IMR-90 (cell line): ENCODE results near the gene TMCC1. TPM values are rescaled to one million over a fixed set of nuclear protein-coding genes. Genes with fewer than 3 reads are reported as not detected.

Experiments
- ATAC-seq: fragments of 200-7000 bp; cut with Tn5 transposase; 2 replicates; pipeline ENCODE4 v1.9.1; 2020; ENCODE audit warnings: low read depth, mild to moderate bottlenecking, moderate library complexity
- BruUV-seq: library from RNA; stranded (reverse); fragments of 400-500 nt; replicated peaks from 2 replicates; lab custom pipeline; 2021; lab: Mats Ljungman, UMichigan
- CTCF ChIA-PET: fragments of 300-600 bp; formaldehyde crosslinking; extraction: SDS; loops from one replicate; lab custom pipeline; 2021; ENCODE audit warnings: antibody characterized with exemption; lab: Yijun Ruan, JAX
- POLR2A ChIA-PET: fragments of 300-600 bp; sonication (Branson Sonifier 250); formaldehyde crosslinking; loops from one replicate; lab custom pipeline; 2022; ENCODE audit warnings: antibody characterized with exemption; ENCODE audit not compliant: unreplicated experiment; lab: Charles Lee
- DNase-seq: peaks from one replicate; pipeline ENCODE4 v3.0.0; 2013
- H2AFZ ChIP-seq: replicated peaks from 2 replicates; pipeline ENCODE3; 2013; ENCODE audit warnings: low read length, mild to moderate bottlenecking; ENCODE audit not compliant: poor library complexity
- H2AK5ac ChIP-seq: 2 replicates; pipeline ENCODE4 v1.6.1; 2013; ENCODE audit warnings: low read depth, low read length, inconsistent platforms
- H2AK9ac ChIP-seq: replicated peaks from 2 replicates; pipeline ENCODE3; 2013; ENCODE audit warnings: mild to moderate bottlenecking, low read depth, low read length, moderate library complexity; ENCODE audit not compliant: poor library complexity
- H2BK120ac ChIP-seq: 2 replicates; pipeline ENCODE4 v1.6.1; 2013; ENCODE audit warnings: low read depth, low read length, inconsistent platforms
- H2BK15ac ChIP-seq: 3 replicates; pipeline ENCODE4 v1.6.1; 2013; ENCODE audit warnings: low read depth, low read length, inconsistent platforms
- H2BK20ac ChIP-seq: 2 replicates; pipeline ENCODE4 v1.6.1; 2013; ENCODE audit warnings: low read depth, mild to moderate bottlenecking, inconsistent platforms, low read length, moderate library complexity
- H2BK5ac ChIP-seq: 2 replicates; pipeline ENCODE4 v1.6.1; 2013; ENCODE audit warnings: mild to moderate bottlenecking, low read depth, low read length, inconsistent platforms; ENCODE audit not compliant: poor library complexity, severe bottlenecking
- H3K14ac ChIP-seq: replicated peaks from 2 replicates; pipeline ENCODE4 v1.6.1; 2013; ENCODE audit warnings: low read depth, low read length, inconsistent platforms
- H3K18ac ChIP-seq: 2 replicates; pipeline ENCODE4 v1.6.1; 2013; ENCODE audit warnings: low read depth, low read length, control low read depth
- H3K23ac ChIP-seq: 2 replicates; pipeline ENCODE4 v1.6.1; 2013; ENCODE audit warnings: low read depth, low read length, inconsistent platforms
- H3K27ac ChIP-seq: 2 replicates; pipeline ENCODE4 v1.5.1; 2013; ENCODE audit warnings: mild to moderate bottlenecking, control low read depth, low read length; ENCODE audit not compliant: insufficient read depth
- H3K27me3 ChIP-seq: 2 replicates; pipeline ENCODE4 v1.6.1; 2013; ENCODE audit warnings: low read length; ENCODE audit not compliant: control insufficient read depth, insufficient read depth
- H3K36me3 ChIP-seq: 2 replicates; pipeline ENCODE4 v1.6.1; 2013; ENCODE audit warnings: low read length, mixed read lengths; ENCODE audit not compliant: control insufficient read depth, insufficient read depth
- H3K4ac ChIP-seq: 2 replicates; pipeline ENCODE4 v1.6.1; 2013; ENCODE audit warnings: low read depth, low read length, inconsistent platforms
- H3K4me1 ChIP-seq: 2 replicates; pipeline ENCODE4 v1.6.1; 2013; ENCODE audit warnings: low read length, mixed read lengths; ENCODE audit not compliant: control insufficient read depth, insufficient read depth
- H3K4me2 ChIP-seq: 2 replicates; pipeline ENCODE4 v1.6.1; 2013; ENCODE audit warnings: low read depth, mild to moderate bottlenecking, control low read depth, low read length, moderate library complexity
- H3K4me3 ChIP-seq: 2 replicates; pipeline ENCODE4 v1.5.1; 2013; ENCODE audit warnings: low read depth, mild to moderate bottlenecking, control low read depth, low read length, moderate library complexity; ENCODE audit not compliant: insufficient read depth
- H3K56ac ChIP-seq: 2 replicates; pipeline ENCODE4 v1.6.1; 2013; ENCODE audit warnings: low read length, inconsistent platforms; ENCODE audit not compliant: insufficient read depth; ENCODE audit errors: extremely low read depth
- H3K79me1 ChIP-seq, 2 experiments: 2 replicates each; pipeline ENCODE4 v1.6.1; 2013; ENCODE audit warnings: low read length in 2 of 2, inconsistent platforms in 1 of 2, low read depth in 1 of 2
- H3K9ac ChIP-seq: 2 replicates; pipeline ENCODE4 v1.6.1; 2013; ENCODE audit warnings: low read depth, low read length, control low read depth
- H3K9me1 ChIP-seq: 2 replicates; pipeline ENCODE4 v1.6.1; 2013; ENCODE audit warnings: low read length, inconsistent platforms; ENCODE audit not compliant: insufficient read depth
- H3K9me3 ChIP-seq: 2 replicates; pipeline ENCODE4 v1.6.1; 2013; ENCODE audit warnings: low read length; ENCODE audit not compliant: control insufficient read depth, insufficient read depth
- H4K20me1 ChIP-seq: 2 replicates; pipeline ENCODE4 v1.6.1; 2013; ENCODE audit warnings: low read length, inconsistent platforms; ENCODE audit not compliant: insufficient read depth
- H4K5ac ChIP-seq: 2 replicates; pipeline ENCODE4 v1.6.1; 2013; ENCODE audit warnings: mild to moderate bottlenecking, low read depth, low read length, control low read depth
- H4K8ac ChIP-seq, 2 experiments: 2 replicates each; pipeline ENCODE4 v1.6.1; 2013; ENCODE audit warnings: low read depth in 2 of 2, low read length in 2 of 2, control low read depth in 1 of 2, inconsistent platforms in 1 of 2
- H4K91ac ChIP-seq: 2 replicates; pipeline ENCODE4 v1.6.1; 2013; ENCODE audit warnings: low read depth, low read length, inconsistent platforms; ENCODE audit not compliant: insufficient read depth
- BHLHE40 ChIP-seq: fragments of 150-350 bp; IDR thresholded peaks from 2 replicates; pipeline ENCODE4 v1.6.1; 2016; ENCODE audit warnings: mild to moderate bottlenecking, low read depth, low read length
- CEBPB ChIP-seq: IDR thresholded peaks from 2 replicates; pipeline ENCODE4 v1.6.1; 2012; ENCODE audit warnings: low read depth, low read length, improper control_type of control experiment
- CHD1 ChIP-seq: IDR thresholded peaks from 2 replicates; pipeline ENCODE4 v1.6.1; 2012; ENCODE audit warnings: low read depth, low read length, improper control_type of control experiment
- ELK1 ChIP-seq: fragments of 150-350 bp; IDR thresholded peaks from 2 replicates; pipeline ENCODE4 v1.6.1; 2016; ENCODE audit warnings: low read depth, mild to moderate bottlenecking, low read length, moderate library complexity, borderline replicate concordance
- MAZ ChIP-seq: IDR thresholded peaks from 2 replicates; pipeline ENCODE4 v1.6.1; 2012; ENCODE audit warnings: low read depth, mild to moderate bottlenecking, low read length, improper control_type of control experiment, moderate library complexity, borderline replicate concordance
- RCOR1 ChIP-seq: IDR thresholded peaks from 2 replicates; pipeline ENCODE4 v1.6.1; 2012; ENCODE audit warnings: mild to moderate bottlenecking, low read length, improper control_type of control experiment; ENCODE audit not compliant: insufficient replicate concordance
- SMC3 ChIP-seq: fragments of 150-350 bp; IDR thresholded peaks from 2 replicates; pipeline ENCODE4 v1.6.1; 2016; ENCODE audit warnings: low read depth, mild to moderate bottlenecking, antibody characterized with exemption, low read length, moderate library complexity
- WGBS, 2 experiments: methylation state at CpG; one replicate each; pipeline versions ENCODE4 v1.1.5 to v1.1.7; 2013; ENCODE audit warnings: missing lambda C conversion rate in 2 of 2; ENCODE audit not compliant: insufficient read length in 1 of 2; ENCODE audit errors: extremely low coverage in 2 of 2; 5-methylcytosine and 5-hydroxymethylcytosine counted together
- dilution Hi-C: fragments of 300-500 bp; cut with HindIII; formaldehyde crosslinking; loops from one replicate; pipeline ENCODE4 v1.14.3; 2018; ENCODE audit warnings: low sequenced_read_pairs; ENCODE audit not compliant: unreplicated experiment
- in situ Hi-C: fragments of 300-500 bp; cut with MboI; formaldehyde crosslinking; loops from 3 replicates; pipeline ENCODE4 v1.14.3; 2019; ENCODE audit warnings: low sequenced_read_pairs, inconsistent platforms, mixed read lengths
- intact Hi-C: fragments of 100-400 bp; cut with micrococcal nuclease; formaldehyde crosslinking; loops from 2 replicates; pipeline ENCODE4 v1.10.0; 2022
- polyA plus RNA-seq, 3 experiments: library from polyadenylated mRNA; depleted of rRNA; stranded (reverse); fragments of >200 nt; gene quantifications; 2 replicates each; pipeline ENCODE4 v1.2.3, GENCODE V29; 2012; ENCODE audit warnings: low replicate concordance in 1 of 3
- total RNA-seq: library from RNA; depleted of rRNA; stranded (reverse); fragments of >200 nt; gene quantifications from 2 replicates; pipeline ENCODE4 v1.2.3, GENCODE V29; 2012

TMCC1 gene
- total and polyA plus RNA-seq, 2 of the 4 experiments (the other 2 are of a cell fraction), result 5.0 to 7.3 TPM

GRCh38 chr3:129739634-129740033 is 153.9 kb downstream of the TMCC1 start:
- no peak overlapping the region for H4K5ac ChIP-seq
- ChIA-PET CTCF (no interaction called here), POLR2A (no interaction called here)
- H2BK120ac ChIP-seq, result no peak overlapping the region
- no peaks in the 10 kb centered on the region for H3K9me3 ChIP-seq
- DNase-seq, result no peak
- no TSS peak for BruUV-seq
- no peak overlapping the region for H3K27ac ChIP-seq
- H3K9ac ChIP-seq, result no peak overlapping the region
- no peaks in the 10 kb centered on the region for H4K20me1 ChIP-seq
- no peaks in the 10 kb centered on the region for H3K79me1 ChIP-seq
- no peak overlapping the region for H3K56ac ChIP-seq
- H3K23ac ChIP-seq, result no peak overlapping the region
- no peak overlapping the region for H2BK15ac ChIP-seq
- no peak overlapping the region for H3K18ac ChIP-seq
- WGBS, 2 experiments, result 100% methylated on average over 2 of the region's 3 CpGs; no CpG with 5 or more reads in 1 of the 2 experiments
- H3K36me3 ChIP-seq, result no peaks in the 10 kb centered on the region; the same call in 1 of the 2 replicates
- dilution Hi-C loops (no loop called here), in situ Hi-C loops (no loop called here), intact Hi-C loops (no loop called here)
- H3K4me2 ChIP-seq, result no peak overlapping the region
- no peak overlapping the region for H2AFZ ChIP-seq
- no peak overlapping the region for H2BK20ac ChIP-seq
- H3K4me3 ChIP-seq, result no peak overlapping the region
- no peak overlapping the region for H3K14ac ChIP-seq
- no peaks in the 10 kb centered on the region for H3K9me1 ChIP-seq
- H4K91ac ChIP-seq, result no peak overlapping the region
- H2BK5ac ChIP-seq, result no peak overlapping the region
- H4K8ac ChIP-seq, result no peak overlapping the region
- H3K4me1 ChIP-seq, result no peaks in the 10 kb centered on the region
- H3K27me3 ChIP-seq, result no peaks in the 10 kb centered on the region
- no peak overlapping the region for H2AK9ac ChIP-seq
- no peak for TF ChIP-seq RCOR1
- TF ChIP-seq MAZ, result no peak
- no peak for TF ChIP-seq BHLHE40
- no peak for TF ChIP-seq CHD1
- no peak for TF ChIP-seq CEBPB
- no peak for TF ChIP-seq SMC3
- no peak for TF ChIP-seq ELK1
- no peak overlapping the region for H3K4ac ChIP-seq
- no peak overlapping the region for H2AK5ac ChIP-seq
- ATAC-seq, result no peak
